GM10266 (cell line): ENCODE data around the gene DCLK1.

Experiments
- DNase-seq: peaks from one replicate; pipeline ENCODE4 v3.0.0; 2012; ENCODE audit errors: extremely low spot score
- CTCF ChIP-seq: IDR thresholded peaks from 2 replicates; pipeline ENCODE4 v1.5.1; 2012; ENCODE audit warnings: mild to moderate bottlenecking, low read depth; ENCODE audit not compliant: control insufficient read depth, insufficient read depth; ENCODE audit errors: missing control alignments

Gene DCLK1

DNA sequence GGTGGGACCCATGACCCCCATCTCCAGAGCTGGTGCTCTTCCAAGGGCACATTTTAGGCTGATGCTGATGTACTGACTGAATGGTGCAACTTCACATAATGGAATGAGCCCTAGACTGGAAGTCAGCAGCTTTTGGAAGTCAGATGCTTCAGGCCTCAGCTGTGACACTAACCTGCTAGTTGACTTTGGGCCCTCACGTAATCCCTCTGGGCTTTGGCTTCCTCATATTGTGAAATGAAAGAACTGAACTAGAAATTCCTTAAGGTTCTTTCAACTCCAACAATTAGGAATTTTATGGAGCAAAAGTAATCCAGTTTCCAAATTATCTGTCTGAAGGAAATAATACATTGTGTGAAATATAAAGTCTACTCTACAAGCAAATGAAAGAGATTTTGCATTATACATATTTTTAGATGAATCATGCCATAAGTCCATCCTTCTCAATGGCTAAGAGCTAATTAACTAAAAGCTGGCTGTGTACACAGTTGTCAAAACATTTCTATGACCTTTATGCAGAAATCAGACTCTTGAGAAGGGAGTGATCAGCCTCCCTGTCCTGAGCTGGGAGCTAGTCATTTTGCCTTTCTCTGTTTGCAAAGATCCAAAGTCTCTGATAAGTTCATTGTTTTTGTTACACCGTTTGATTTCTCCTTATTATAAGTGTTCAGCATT lies 204.2 kb downstream of the DCLK1 start:
- DNase-seq = no peak
- no peak for TF ChIP-seq CTCF

- no peak for DNase-seq
These were observed 205.5 kb downstream of the DCLK1 start for GRCh38 chr13:35925669-35926068.

GRCh38 chr13:35923347-35923746 lies 207.8 kb downstream of the DCLK1 start:
- DNase-seq = no peak
- TF ChIP-seq CTCF = no peak

More at GRCh38 chr13:35925669-35926068, 205.5 kb downstream of the DCLK1 start:
- TF ChIP-seq CTCF = no peak

- DNase-seq = no peak
- TF ChIP-seq CTCF = no peak
These were observed 210.4 kb downstream of the DCLK1 start for GRCh38 chr13:35920816-35921215.

DNA sequence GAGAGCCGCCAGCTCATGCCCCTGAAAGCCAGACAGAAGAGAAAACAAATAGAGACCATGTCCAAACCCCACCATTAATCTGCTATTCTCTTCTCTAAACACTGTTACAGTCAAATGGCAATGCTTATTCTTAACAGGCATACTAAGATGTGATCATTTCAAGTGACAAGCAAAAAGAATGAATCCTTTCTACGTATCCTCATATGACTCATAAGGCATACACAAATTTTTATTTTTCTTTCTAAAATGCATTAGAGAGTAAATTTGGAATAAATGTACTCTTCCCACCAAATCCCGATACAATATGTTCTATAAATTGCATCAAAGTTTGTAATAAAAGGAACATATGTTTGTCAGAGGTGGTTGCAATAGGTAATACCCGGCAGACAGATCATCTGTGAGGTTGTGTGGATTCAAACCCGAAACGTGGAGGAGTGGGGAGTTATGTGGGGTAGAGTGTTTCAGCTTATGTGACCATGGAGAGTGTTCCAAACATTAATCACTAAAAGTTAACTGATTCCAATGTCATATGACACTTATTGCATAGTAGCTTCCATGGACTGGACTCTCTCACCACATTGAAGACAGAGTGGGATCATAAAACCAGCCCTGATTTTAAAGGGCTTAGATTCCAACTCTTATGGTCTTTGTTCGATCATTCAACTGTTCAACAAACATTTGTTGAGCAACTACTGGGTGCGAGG lies 213.1 kb downstream of the DCLK1 start:
- no peak for DNase-seq
- no peak for TF ChIP-seq CTCF

DNA sequence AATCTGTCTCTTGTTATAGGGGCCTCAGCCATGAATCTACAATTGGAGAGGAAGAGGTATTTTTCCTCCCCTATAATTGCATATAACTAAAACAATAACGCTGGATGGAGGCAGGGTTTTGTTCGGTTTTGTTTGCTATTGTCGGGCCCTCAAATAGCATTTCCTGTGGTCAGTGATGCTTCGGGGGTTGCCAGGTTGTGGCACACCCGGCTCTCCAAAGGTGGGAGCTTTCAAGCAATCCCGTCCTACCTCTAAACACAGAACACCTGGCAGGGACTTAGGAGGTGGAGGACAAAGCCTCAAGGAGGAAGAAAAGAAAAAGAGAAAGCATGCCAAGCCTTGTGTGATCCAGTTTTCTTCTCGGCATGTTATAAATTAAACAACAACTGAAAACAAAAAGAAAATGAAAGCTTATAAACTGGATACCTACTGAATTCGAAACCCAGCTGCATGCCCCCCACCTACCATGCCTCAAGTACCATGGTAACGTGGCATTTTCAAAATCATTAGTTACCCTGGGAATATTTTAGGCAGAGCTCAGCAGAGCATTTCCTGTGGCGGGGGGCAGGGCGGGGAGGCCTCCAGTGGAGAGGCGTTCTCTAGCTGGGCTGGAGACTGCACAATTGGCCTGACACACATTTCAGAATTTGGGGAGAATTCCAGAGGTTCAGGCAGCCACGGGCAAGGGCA lies 213.8 kb downstream of the DCLK1 start:
- no peak for DNase-seq

More for the DNA sequence above, 213.8 kb downstream of the DCLK1 start:
- no peak for TF ChIP-seq CTCF
